HepG2 (cell line): Measurements from ENCODE around the gene DDX1. TPM values are rescaled to one million over a fixed set of nuclear protein-coding genes. Genes with fewer than 3 reads are reported as not detected.

Source experiments
- ADNP ChIP-seq: sonication (generic); formaldehyde crosslinking; IDR thresholded peaks from 2 replicates; pipeline ENCODE4 v1.4.0; 2020; ENCODE audit warnings: missing genetic modification reagents
- AHR ChIP-seq: IDR thresholded peaks from 2 replicates; pipeline ENCODE4 v1.6.1; 2018; ENCODE audit warnings: missing genetic modification reagents, missing compliant biosample characterization
- HNRNPH1 ChIP-seq: fragments of 200-400 bp; formaldehyde crosslinking; optimal IDR thresholded peaks from 2 replicates; pipeline ENCODE3; 2017; ENCODE audit warnings: mild to moderate bottlenecking, low read depth, low read length
- KDM5A ChIP-seq: fragments of 200-600 bp; sonication (generic); IDR thresholded peaks from 2 replicates; pipeline ENCODE4 v1.7.0; 2018; ENCODE audit warnings: antibody characterized with exemption, mild to moderate bottlenecking, low read length, borderline replicate concordance
- NCOA1 ChIP-seq: sonication (generic); formaldehyde crosslinking; IDR thresholded peaks from 2 replicates; pipeline ENCODE4 v1.9.0; 2021; ENCODE audit warnings: missing genetic modification reagents
- PLRG1 ChIP-seq: fragments of 450-650 bp; conservative IDR thresholded peaks from 2 replicates; pipeline ENCODE4 v1.6.1; 2016
- RORA ChIP-seq: sonication (generic); formaldehyde crosslinking; IDR thresholded peaks from 2 replicates; pipeline ENCODE4 v1.5.0; 2020; ENCODE audit warnings: mild to moderate bottlenecking, missing genetic modification reagents, moderate library complexity
- SNRNP70 ChIP-seq: fragments of 200-400 bp; formaldehyde crosslinking; IDR thresholded peaks from 2 replicates; pipeline ENCODE4 v1.6.1; 2017; ENCODE audit warnings: mild to moderate bottlenecking, low read depth, low read length, moderate library complexity
- TARDBP ChIP-seq: sonication (generic); formaldehyde crosslinking; IDR thresholded peaks from 2 replicates; pipeline ENCODE4 v1.8.0; 2022; ENCODE audit warnings: mild to moderate bottlenecking, missing genetic modification reagents
- TSC22D2 ChIP-seq: sonication (generic); formaldehyde crosslinking; IDR thresholded peaks from 2 replicates; pipeline ENCODE4 v1.5.1; 2020; ENCODE audit warnings: missing genetic modification reagents, mild to moderate bottlenecking, borderline replicate concordance
- ZC3H13 ChIP-seq: sonication (generic); formaldehyde crosslinking; IDR thresholded peaks from 2 replicates; pipeline ENCODE4 v1.8.1; 2023; ENCODE audit warnings: mild to moderate bottlenecking, missing genetic modification reagents, moderate library complexity
- ZNF44 ChIP-seq: sonication (generic); formaldehyde crosslinking; IDR thresholded peaks from 2 replicates; pipeline ENCODE4 v1.5.1; 2020; ENCODE audit warnings: mild to moderate bottlenecking, missing genetic modification reagents
- ZNF670 ChIP-seq: sonication (generic); formaldehyde crosslinking; IDR thresholded peaks from 2 replicates; pipeline ENCODE4 v1.8.0; 2022; ENCODE audit warnings: mild to moderate bottlenecking, missing genetic modification reagents, borderline replicate concordance
- ZNF724P ChIP-seq: sonication (generic); formaldehyde crosslinking; IDR thresholded peaks from 2 replicates; pipeline ENCODE4 v1.8.0; 2022; ENCODE audit warnings: missing genetic modification reagents, borderline replicate concordance
- ZNF83 ChIP-seq: sonication (generic); formaldehyde crosslinking; IDR thresholded peaks from 2 replicates; pipeline ENCODE4 v1.4.0; 2020; ENCODE audit warnings: missing genetic modification reagents, mild to moderate bottlenecking, borderline replicate concordance
- polyA plus RNA-seq, 8 experiments: library from polyadenylated mRNA; depleted of rRNA in 3 of 8; stranded (reverse) in 7 of 8; unstranded in 1 of 8; fragments of >200 nt; fragmentation: Illumina TruSeq in 4 of 8; extraction: Trizol in 4 of 8; gene quantifications; 2 replicates each; pipeline versions ENCODE4 v1.2.1 to v1.2.3, GENCODE V29; 2011 to 2016; ENCODE audit warnings: low read depth in 4 of 8, missing spikeins in 1 of 8, mixed read lengths in 1 of 8; ENCODE audit not compliant: insufficient read depth in 1 of 8
- total RNA-seq, 5 experiments: library from RNA; depleted of rRNA; stranded (reverse); fragments of >200 nt; fragmentation: Illumina TruSeq; extraction: Trizol; gene quantifications; 2 replicates each; pipeline ENCODE4 v1.2.3, GENCODE V29; 2016; ENCODE audit warnings: low read depth in 1 of 5
- TF ChIP-seq, protein P1 (sequence below): sonication (generic); formaldehyde crosslinking; IDR thresholded peaks from 2 replicates; pipeline ENCODE4 v1.9.0; 2022; ENCODE audit warnings: low read depth, missing genetic modification reagents
- TF ChIP-seq, protein P2 (sequence below): sonication (generic); formaldehyde crosslinking; IDR thresholded peaks from 2 replicates; pipeline ENCODE4 v1.9.0; 2022; ENCODE audit warnings: missing genetic modification reagents, mild to moderate bottlenecking, borderline replicate concordance
- TF ChIP-seq, protein P3 (sequence below): sonication (generic); formaldehyde crosslinking; IDR thresholded peaks from 2 replicates; pipeline ENCODE4 v1.4.0; 2020; ENCODE audit warnings: missing genetic modification reagents
- TF ChIP-seq, protein P4 (sequence below): sonication (generic); formaldehyde crosslinking; IDR thresholded peaks from 2 replicates; pipeline ENCODE4 v1.8.1; 2022; ENCODE audit warnings: mild to moderate bottlenecking, missing genetic modification reagents

Gene DDX1
- total and polyA plus RNA-seq, 2 of the 13 experiments (the other 11 are each of a cell fraction or from before 2014, with no cell fraction given) = 81.6 to 130 TPM

DNA sequence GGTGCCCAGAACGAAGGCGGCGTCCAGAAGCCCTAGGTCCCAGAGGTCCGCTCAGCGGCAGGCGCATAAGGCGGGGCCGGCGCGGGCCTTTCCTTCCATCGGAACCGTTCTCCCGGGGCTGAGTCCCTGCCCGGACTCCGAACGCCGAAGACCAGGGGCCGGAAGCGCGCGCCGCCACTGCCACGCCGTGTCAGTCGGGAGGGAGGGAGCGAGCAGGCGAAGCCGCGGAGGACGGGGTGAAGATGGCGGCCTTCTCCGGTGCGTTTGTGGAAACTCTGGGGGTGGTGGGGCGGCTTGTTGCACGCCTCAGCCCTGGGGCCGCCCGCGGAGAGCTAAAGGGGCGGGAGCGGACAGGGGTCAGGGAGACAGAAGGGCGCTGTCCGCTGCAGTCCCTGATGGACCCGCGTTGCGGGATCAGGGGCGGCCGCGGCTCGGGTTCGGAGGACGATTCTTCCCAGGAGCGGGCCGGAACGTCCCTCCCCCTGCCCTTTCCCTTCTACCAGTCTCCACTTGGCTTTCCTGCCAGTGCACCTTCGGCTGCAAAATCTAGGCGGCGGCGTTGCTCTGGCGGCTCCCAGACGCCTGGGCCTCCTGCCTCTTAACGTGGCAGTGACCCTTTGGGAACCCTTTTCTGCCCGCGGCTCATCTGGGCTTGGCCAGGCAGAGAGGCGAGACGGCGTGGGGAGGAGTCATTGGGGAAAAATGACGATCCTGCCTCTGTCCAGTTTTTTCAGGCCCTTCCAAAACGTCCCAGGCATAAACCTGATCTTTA is at the start of gene DDX1 (continued):
- TF ChIP-seq SNRNP70 (no peak), NCOA1 (peak; percentile 92; the same call in 1 of the 2 replicates), ZC3H13 (CRISPR knock-in tag) (peak; percentile 97), ZNF724P (peak; percentile 95), HNRNPH1 (peak; percentile 90), ADNP (no peak), ZNF83 (peak; percentile 93; the same call in 1 of the 2 replicates), ZNF670 (CRISPR knock-in tag) (peak; percentile 99), AHR (peak; percentile 99), TARDBP (CRISPR knock-in tag) (peak; percentile 98), RORA (CRISPR knock-in tag) (peak; percentile 74; the same call in 1 of the 2 replicates), KDM5A (peak; percentile 94), TSC22D2 (CRISPR knock-in tag) (peak; percentile 98), ZNF44 (CRISPR knock-in tag) (peak; percentile 96; the same call in 1 of the 2 replicates), PLRG1 (no peak)
- TF ChIP-seq, protein P1, sequence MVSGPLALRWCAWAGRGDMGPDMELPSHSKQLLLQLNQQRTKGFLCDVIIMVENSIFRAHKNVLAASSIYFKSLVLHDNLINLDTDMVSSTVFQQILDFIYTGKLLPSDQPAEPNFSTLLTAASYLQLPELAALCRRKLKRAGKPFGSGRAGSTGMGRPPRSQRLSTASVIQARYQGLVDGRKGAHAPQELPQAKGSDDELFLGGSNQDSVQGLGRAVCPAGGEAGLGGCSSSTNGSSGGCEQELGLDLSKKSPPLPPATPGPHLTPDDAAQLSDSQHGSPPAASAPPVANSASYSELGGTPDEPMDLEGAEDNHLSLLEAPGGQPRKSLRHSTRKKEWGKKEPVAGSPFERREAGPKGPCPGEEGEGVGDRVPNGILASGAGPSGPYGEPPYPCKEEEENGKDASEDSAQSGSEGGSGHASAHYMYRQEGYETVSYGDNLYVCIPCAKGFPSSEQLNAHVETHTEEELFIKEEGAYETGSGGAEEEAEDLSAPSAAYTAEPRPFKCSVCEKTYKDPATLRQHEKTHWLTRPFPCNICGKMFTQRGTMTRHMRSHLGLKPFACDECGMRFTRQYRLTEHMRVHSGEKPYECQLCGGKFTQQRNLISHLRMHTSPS = peak; percentile 88; the same call in 1 of the 2 replicates
- TF ChIP-seq, protein P2, sequence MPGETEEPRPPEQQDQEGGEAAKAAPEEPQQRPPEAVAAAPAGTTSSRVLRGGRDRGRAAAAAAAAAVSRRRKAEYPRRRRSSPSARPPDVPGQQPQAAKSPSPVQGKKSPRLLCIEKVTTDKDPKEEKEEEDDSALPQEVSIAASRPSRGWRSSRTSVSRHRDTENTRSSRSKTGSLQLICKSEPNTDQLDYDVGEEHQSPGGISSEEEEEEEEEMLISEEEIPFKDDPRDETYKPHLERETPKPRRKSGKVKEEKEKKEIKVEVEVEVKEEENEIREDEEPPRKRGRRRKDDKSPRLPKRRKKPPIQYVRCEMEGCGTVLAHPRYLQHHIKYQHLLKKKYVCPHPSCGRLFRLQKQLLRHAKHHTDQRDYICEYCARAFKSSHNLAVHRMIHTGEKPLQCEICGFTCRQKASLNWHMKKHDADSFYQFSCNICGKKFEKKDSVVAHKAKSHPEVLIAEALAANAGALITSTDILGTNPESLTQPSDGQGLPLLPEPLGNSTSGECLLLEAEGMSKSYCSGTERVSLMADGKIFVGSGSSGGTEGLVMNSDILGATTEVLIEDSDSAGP (CRISPR knock-in tag) = peak; percentile 98
- TF ChIP-seq, protein P3, sequence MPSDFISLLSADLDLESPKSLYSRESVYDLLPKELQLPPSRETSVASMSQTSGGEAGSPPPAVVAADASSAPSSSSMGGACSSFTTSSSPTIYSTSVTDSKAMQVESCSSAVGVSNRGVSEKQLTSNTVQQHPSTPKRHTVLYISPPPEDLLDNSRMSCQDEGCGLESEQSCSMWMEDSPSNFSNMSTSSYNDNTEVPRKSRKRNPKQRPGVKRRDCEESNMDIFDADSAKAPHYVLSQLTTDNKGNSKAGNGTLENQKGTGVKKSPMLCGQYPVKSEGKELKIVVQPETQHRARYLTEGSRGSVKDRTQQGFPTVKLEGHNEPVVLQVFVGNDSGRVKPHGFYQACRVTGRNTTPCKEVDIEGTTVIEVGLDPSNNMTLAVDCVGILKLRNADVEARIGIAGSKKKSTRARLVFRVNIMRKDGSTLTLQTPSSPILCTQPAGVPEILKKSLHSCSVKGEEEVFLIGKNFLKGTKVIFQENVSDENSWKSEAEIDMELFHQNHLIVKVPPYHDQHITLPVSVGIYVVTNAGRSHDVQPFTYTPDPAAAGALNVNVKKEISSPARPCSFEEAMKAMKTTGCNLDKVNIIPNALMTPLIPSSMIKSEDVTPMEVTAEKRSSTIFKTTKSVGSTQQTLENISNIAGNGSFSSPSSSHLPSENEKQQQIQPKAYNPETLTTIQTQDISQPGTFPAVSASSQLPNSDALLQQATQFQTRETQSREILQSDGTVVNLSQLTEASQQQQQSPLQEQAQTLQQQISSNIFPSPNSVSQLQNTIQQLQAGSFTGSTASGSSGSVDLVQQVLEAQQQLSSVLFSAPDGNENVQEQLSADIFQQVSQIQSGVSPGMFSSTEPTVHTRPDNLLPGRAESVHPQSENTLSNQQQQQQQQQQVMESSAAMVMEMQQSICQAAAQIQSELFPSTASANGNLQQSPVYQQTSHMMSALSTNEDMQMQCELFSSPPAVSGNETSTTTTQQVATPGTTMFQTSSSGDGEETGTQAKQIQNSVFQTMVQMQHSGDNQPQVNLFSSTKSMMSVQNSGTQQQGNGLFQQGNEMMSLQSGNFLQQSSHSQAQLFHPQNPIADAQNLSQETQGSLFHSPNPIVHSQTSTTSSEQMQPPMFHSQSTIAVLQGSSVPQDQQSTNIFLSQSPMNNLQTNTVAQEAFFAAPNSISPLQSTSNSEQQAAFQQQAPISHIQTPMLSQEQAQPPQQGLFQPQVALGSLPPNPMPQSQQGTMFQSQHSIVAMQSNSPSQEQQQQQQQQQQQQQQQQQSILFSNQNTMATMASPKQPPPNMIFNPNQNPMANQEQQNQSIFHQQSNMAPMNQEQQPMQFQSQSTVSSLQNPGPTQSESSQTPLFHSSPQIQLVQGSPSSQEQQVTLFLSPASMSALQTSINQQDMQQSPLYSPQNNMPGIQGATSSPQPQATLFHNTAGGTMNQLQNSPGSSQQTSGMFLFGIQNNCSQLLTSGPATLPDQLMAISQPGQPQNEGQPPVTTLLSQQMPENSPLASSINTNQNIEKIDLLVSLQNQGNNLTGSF (CRISPR knock-in tag) = no peak; the same call in 1 of the 2 replicates
- TF ChIP-seq, protein P4, sequence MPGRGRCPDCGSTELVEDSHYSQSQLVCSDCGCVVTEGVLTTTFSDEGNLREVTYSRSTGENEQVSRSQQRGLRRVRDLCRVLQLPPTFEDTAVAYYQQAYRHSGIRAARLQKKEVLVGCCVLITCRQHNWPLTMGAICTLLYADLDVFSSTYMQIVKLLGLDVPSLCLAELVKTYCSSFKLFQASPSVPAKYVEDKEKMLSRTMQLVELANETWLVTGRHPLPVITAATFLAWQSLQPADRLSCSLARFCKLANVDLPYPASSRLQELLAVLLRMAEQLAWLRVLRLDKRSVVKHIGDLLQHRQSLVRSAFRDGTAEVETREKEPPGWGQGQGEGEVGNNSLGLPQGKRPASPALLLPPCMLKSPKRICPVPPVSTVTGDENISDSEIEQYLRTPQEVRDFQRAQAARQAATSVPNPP (CRISPR knock-in tag) = peak; percentile 98
